LNCAP (cell line): ENCODE data around the gene ABHD2.
A peak's percentile ranks its signal among the peaks of the same experiment; 100 is the strongest.

Experiments
- TF ChIP-seq, protein P1 (sequence below): fragments of 450-650 bp; IDR thresholded peaks from 2 replicates; pipeline ENCODE4 v1.5.1; 2017; ENCODE audit warnings: mild to moderate bottlenecking

Gene ABHD2

DNA sequence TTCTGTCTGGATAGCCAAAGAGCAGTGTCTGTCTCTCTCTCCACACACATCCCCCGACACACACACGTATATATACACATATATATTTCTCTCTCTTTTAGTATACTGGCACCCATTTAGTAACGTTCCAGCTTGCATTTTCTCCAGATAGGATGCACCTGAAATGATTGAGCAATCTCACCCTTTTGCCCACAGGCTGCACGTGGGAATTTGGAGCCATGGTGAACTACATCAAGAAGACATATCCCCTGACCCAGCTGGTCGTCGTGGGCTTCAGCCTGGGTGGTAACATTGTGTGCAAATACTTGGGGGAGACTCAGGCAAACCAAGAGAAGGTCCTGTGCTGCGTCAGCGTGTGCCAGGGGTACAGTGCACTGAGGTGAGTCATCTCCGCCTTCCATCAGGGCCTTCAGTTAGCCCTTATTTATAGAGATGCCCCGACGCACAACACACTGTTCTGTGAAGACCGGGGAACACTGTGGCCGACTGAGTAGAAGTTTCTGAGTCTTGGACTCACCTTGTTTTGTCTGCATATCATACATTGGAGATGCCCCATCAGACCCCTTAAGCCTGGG, 87.4 kb downstream of the ABHD2 start:
- TF ChIP-seq, protein P1, sequence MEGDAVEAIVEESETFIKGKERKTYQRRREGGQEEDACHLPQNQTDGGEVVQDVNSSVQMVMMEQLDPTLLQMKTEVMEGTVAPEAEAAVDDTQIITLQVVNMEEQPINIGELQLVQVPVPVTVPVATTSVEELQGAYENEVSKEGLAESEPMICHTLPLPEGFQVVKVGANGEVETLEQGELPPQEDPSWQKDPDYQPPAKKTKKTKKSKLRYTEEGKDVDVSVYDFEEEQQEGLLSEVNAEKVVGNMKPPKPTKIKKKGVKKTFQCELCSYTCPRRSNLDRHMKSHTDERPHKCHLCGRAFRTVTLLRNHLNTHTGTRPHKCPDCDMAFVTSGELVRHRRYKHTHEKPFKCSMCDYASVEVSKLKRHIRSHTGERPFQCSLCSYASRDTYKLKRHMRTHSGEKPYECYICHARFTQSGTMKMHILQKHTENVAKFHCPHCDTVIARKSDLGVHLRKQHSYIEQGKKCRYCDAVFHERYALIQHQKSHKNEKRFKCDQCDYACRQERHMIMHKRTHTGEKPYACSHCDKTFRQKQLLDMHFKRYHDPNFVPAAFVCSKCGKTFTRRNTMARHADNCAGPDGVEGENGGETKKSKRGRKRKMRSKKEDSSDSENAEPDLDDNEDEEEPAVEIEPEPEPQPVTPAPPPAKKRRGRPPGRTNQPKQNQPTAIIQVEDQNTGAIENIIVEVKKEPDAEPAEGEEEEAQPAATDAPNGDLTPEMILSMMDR: no peak

DNA sequence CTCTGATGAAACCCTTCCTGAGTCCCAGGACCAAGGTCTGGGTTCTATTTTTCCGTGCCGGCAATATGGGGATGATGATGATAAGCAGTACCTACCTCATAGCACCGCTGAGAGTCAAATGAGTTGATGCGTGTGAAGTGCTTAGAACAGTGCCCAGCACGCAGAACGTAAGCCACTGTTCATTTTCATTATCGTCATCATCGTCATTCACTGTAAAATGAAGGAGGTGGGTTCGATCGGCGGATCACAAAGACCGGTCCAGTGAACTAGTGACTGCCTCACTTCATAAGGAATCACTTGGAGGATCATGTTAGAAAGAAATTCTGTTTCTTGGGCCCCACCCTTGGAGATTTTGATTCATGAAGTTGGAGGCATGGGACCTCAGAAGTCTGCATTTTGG, 88.9 kb downstream of the ABHD2 start:
- TF ChIP-seq, protein P1: no peak

DNA sequence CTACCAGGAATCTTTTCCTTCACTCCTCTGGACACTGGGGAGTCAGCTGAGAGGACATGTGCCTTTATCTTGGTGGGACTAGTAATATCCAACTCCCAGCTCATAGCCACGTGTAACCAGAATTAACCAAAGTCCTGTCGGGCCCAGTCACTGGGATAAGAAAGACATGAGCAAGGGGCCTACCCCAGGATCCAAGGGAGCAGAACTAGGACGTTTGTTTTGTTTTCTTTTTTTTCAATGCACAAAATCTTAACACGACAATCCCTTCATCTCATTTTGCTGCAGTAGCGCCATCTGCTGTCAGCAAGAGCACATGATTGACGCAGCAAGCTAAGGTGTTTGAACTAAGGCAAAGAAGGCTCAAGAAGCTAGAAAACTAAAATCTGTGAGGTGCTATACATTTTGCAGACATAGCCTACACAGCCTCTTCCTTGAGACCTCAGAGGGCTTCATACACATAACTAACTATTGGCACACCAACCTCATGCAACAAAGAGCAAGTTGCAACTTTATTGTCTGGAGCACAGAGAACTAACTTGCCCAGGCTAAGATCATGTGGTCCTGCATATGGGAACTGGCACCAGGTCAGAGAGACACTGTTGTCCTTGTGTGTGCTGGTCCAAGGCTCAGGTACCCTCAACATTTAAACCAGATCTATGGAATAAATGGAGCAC, 89.5 kb downstream of the ABHD2 start:
- TF ChIP-seq, protein P1: peak; percentile 94

DNA sequence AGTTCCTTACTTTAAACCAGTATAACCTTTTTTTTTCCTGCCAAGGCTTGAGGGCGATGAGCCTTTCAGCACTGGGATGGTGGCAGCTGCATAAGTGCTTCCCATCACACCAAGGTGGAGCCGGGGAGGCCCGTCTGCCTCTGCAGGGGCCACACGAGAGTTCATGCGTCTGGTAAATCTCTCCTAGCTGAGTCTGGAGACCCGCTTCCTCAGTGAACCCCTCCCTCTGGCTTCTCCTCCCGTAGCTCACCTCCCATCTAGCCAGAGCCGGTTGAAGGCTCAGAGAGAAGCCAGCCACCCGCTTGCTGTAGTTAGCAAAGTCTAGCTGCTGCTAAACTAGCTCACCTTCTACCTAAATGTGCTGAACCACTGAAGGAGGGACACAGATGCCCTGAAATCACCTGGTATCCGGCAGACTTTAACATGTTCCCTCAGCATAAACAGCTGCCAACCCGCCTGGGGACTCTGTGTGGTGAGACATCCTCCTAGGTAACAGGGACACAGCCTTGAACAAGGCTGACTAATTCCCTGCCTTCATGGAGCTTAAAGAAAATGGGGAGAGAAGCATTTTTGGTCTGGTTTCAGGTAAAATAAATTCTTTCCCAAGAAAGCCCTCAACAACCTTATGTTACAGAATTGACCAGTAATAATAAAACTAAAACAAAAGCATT, 90.2 kb downstream of the ABHD2 start:
- TF ChIP-seq, protein P1: no peak

DNA sequence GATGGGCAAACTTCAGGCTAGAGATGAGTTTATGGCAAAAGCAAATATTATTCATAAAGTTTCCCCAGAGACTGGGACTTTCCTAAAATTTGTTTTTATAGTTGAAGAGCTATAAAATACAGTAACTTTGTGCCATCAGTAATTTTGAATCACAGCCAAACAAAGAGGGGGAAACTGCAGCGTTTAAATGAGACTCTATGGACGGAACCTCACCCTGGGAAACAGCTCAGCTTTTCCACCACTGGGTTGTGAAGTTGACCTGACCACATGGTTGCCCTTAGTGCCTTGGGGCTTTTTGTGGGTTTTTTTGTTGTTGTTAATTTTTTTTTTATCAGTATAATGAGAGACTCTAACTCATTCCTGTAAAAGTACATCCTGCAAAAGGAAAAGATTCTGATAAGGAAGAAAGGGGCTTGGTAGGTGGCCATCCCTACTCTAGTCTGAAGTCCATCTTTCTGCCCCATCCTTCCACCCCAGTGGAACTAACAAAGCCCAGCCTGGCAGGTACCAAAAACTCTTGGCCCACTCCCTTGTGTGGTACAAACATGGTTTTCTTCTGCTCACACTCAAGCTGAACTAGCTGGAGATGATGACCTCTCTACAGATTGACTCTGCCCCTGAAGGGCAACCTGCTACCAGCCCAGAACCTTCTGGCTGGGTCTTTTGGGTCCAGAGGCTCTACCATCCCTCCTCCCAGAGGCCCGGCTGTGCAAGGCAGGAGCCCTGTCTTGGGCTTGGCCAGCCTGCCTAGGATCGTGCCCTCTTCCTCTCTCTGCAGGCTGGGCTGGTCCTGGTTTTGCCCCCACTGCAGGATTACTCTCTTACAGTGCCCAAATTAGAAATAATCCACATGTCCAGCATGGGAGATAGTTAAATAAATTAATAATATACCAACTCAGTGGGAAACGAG, 92.0 kb downstream of the ABHD2 start:
- TF ChIP-seq, protein P1: no peak

DNA sequence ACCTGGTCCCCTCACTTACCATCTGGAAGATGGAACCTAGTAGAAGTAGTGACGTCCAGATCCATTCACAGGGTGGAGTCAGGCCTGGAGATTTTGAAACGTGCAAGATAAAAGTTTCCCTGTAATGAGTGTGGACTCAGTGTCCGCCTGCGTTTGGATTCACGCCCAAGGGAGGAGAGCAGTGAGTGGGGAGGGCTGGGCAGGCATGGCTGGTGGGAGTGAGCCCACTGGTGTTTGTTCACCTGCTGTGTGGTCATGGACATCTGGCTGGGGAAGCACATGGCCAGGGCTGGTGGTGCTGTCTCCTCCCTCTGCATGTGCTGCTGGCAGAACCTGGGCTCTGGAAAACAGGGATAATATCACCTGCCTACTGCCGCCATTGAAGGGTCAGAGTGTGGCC, 96.1 kb downstream of the ABHD2 start:
- TF ChIP-seq, protein P1: no peak

DNA sequence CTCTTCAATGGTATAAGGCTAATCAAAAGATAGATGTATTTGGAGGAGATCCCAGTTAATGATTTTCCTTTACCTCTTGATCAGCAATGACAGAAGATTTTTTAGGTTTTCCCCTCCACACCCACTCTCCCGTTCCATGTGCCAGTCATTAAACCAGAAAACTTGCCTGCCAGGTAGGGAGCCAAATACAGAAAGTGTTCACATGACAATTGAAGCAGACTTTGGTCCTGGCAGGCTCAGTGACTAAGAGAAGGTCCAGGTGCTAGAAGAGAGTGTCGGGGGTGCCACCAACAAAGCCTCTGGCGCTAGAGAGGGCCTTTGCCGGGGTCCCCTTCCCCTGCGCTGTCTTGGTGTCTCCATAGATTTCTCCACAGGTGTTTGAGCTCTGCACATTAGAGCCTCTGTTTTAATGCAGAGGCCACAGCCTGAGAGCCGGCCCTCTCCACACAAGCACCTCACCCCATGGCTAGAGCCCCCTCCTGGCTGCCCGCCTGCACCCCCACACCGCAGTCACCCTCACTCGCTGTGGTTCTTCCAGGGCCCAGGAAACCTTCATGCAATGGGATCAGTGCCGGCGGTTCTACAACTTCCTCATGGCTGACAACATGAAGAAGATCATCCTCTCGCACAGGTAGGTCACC, 96.8 kb downstream of the ABHD2 start:
- TF ChIP-seq, protein P1: no peak
